ENCODE data around the gene PLD5.

PLD5 gene

GRCh38 chr1:242189591-242189990 lies 334.9 kb downstream of the PLD5 start:
- Histone ChIP-seq H3K9ac (ENCODE audit: low read length) (no peak overlapping the region), H3K27me3 (replicated peaks; ENCODE audit: insufficient read depth, low read length) (no peaks in the 10 kb centered on the region), H3K4me1 (ENCODE audit: low read length) (no peaks in the 10 kb centered on the region), H2AFZ (ENCODE audit: low read length) (no peak overlapping the region), H3K36me3 (replicated peaks; ENCODE audit: insufficient read depth, low read length) (no peaks in the 10 kb centered on the region), H3K9me2 (replicated peaks; ENCODE audit: insufficient read depth, low read length) (no peaks in the 10 kb centered on the region), H3K4me2 (ENCODE audit: low read depth, low read length) (no peak overlapping the region), H3K4me3 (ENCODE audit: low read length) (no peak overlapping the region), H3K9me3 (replicated peaks; ENCODE audit: insufficient read depth, low read length) (no peaks in the 10 kb centered on the region), H4K20me1 (ENCODE audit: insufficient read depth, low read length) (no peaks in the 10 kb centered on the region), H3K79me2 (ENCODE audit: low read length) (no peaks in the 10 kb centered on the region), H3K27ac (ENCODE audit: low read length) (no peak overlapping the region), H3F3A (ENCODE audit: insufficient read depth, low read length) (no peaks in the 10 kb centered on the region)
- DNase-seq: no peak
- TF ChIP-seq EZH2phosphoT487 (IDR thresholded peaks at IDR 0.05; ENCODE audit: low read length) (no peak), CTCF (IDR thresholded peaks at IDR 0.05; ENCODE audit: low read length) (no peak), EZH2 (optimal IDR thresholded peaks at IDR 0.05; ENCODE audit: low read depth, low read length) (no peak)

- Histone ChIP-seq H3K9ac (ENCODE audit: low read length) (no peak overlapping the region), H3K4me2 (ENCODE audit: low read depth, low read length) (no peak overlapping the region), H3K79me2 (ENCODE audit: low read length) (no peaks in the 10 kb centered on the region), H3K27me3 (replicated peaks; ENCODE audit: insufficient read depth, low read length) (no peaks in the 10 kb centered on the region), H3K4me1 (ENCODE audit: low read length) (no peaks in the 10 kb centered on the region), H3K36me3 (replicated peaks; ENCODE audit: insufficient read depth, low read length) (no peaks in the 10 kb centered on the region), H3F3A (ENCODE audit: insufficient read depth, low read length) (no peaks in the 10 kb centered on the region), H3K27ac (ENCODE audit: low read length) (no peak overlapping the region), H3K4me3 (ENCODE audit: low read length) (no peak overlapping the region), H2AFZ (ENCODE audit: low read length) (no peak overlapping the region), H4K20me1 (ENCODE audit: insufficient read depth, low read length) (no peaks in the 10 kb centered on the region), H3K9me3 (replicated peaks; ENCODE audit: insufficient read depth, low read length) (no peaks in the 10 kb centered on the region), H3K9me2 (replicated peaks; ENCODE audit: insufficient read depth, low read length) (no peaks in the 10 kb centered on the region)
- TF ChIP-seq EZH2phosphoT487 (IDR thresholded peaks at IDR 0.05; ENCODE audit: low read length): no peak
- DNase-seq: no peak
Observed at GRCh38 chr1:242187816-242188215, 336.7 kb downstream of the PLD5 start.

- Histone ChIP-seq H3K4me3 (ENCODE audit: low read length) (no peak overlapping the region), H3K27me3 (replicated peaks; ENCODE audit: insufficient read depth, low read length) (no peaks in the 10 kb centered on the region), H3K9ac (ENCODE audit: low read length) (no peak overlapping the region), H3K36me3 (replicated peaks; ENCODE audit: insufficient read depth, low read length) (no peaks in the 10 kb centered on the region), H3F3A (ENCODE audit: insufficient read depth, low read length) (no peaks in the 10 kb centered on the region), H3K9me2 (replicated peaks; ENCODE audit: insufficient read depth, low read length) (no peaks in the 10 kb centered on the region), H4K20me1 (ENCODE audit: insufficient read depth, low read length) (no peaks in the 10 kb centered on the region), H3K79me2 (ENCODE audit: low read length) (no peaks in the 10 kb centered on the region), H3K4me2 (ENCODE audit: low read depth, low read length) (no peak overlapping the region), H2AFZ (ENCODE audit: low read length) (no peak overlapping the region), H3K27ac (ENCODE audit: low read length) (no peak overlapping the region), H3K9me3 (replicated peaks; ENCODE audit: insufficient read depth, low read length) (no peaks in the 10 kb centered on the region), H3K4me1 (ENCODE audit: low read length) (no peaks in the 10 kb centered on the region)
- DNase-seq: no peak
- no peak for TF ChIP-seq EZH2phosphoT487 (IDR thresholded peaks at IDR 0.05; ENCODE audit: low read length)
- no peak for TF ChIP-seq CTCF (IDR thresholded peaks at IDR 0.05; ENCODE audit: low read length)
- TF ChIP-seq EZH2 (optimal IDR thresholded peaks at IDR 0.05; ENCODE audit: low read depth, low read length): no peak
Observed at GRCh38 chr1:242187171-242187570, 337.3 kb downstream of the PLD5 start.

GRCh38 chr1:242185731-242186130 lies 338.8 kb downstream of the PLD5 start:
- Histone ChIP-seq H3K79me2 (ENCODE audit: low read length) (no peaks in the 10 kb centered on the region), H3F3A (ENCODE audit: insufficient read depth, low read length) (no peaks in the 10 kb centered on the region), H4K20me1 (ENCODE audit: insufficient read depth, low read length) (no peaks in the 10 kb centered on the region), H3K9me2 (replicated peaks; ENCODE audit: insufficient read depth, low read length) (no peaks in the 10 kb centered on the region), H3K36me3 (replicated peaks; ENCODE audit: insufficient read depth, low read length) (no peaks in the 10 kb centered on the region), H2AFZ (ENCODE audit: low read length) (no peak overlapping the region), H3K27me3 (replicated peaks; ENCODE audit: insufficient read depth, low read length) (no peaks in the 10 kb centered on the region), H3K4me3 (ENCODE audit: low read length) (no peak overlapping the region), H3K4me1 (ENCODE audit: low read length) (no peaks in the 10 kb centered on the region), H3K9me3 (replicated peaks; ENCODE audit: insufficient read depth, low read length) (no peaks in the 10 kb centered on the region), H3K9ac (ENCODE audit: low read length) (no peak overlapping the region), H3K4me2 (ENCODE audit: low read depth, low read length) (no peak overlapping the region), H3K27ac (ENCODE audit: low read length) (no peak overlapping the region)
- DNase-seq: no peak
- TF ChIP-seq EZH2 (optimal IDR thresholded peaks at IDR 0.05; ENCODE audit: low read depth, low read length): no peak

Measured in MM.1S (cell line).